HuH-7 (cell line): ENCODE results near the gene PGC.

Source experiments
- DNase-seq: peaks from one replicate; pipeline ENCODE4 v3.0.0; 2011; ENCODE audit warnings: low spot score

The PGC gene

GRCh38 chr6:41714556-41715273 lies 32.5 kb downstream of the PGC start:
- DNase-seq = no peak

- DNase-seq = no peak
These were observed 33.4 kb downstream of the PGC start for GRCh38 chr6:41713650-41714291.

GRCh38 chr6:41713159-41713649 lies 34.0 kb downstream of the PGC start:
- no peak for DNase-seq

- DNase-seq = no peak
These were observed 34.5 kb downstream of the PGC start for GRCh38 chr6:41712651-41713103.

GRCh38 chr6:41711323-41712038 lies 35.7 kb downstream of the PGC start:
- no peak for DNase-seq

- DNase-seq = no peak
These were observed 37.8 kb downstream of the PGC start for GRCh38 chr6:41709375-41709774.

GRCh38 chr6:41708856-41709255 lies 38.3 kb downstream of the PGC start:
- no peak for DNase-seq

- DNase-seq = no peak
These were observed 39.5 kb downstream of the PGC start for GRCh38 chr6:41707565-41708200.

GRCh38 chr6:41706876-41707564 lies 40.2 kb downstream of the PGC start:
- DNase-seq = no peak

- peak; percentile 88 for DNase-seq
These were observed 41.0 kb downstream of the PGC start for GRCh38 chr6:41705996-41706835.

GRCh38 chr6:41705311-41705995 lies 41.7 kb downstream of the PGC start:
- no peak for DNase-seq

- DNase-seq = no peak
These were observed 42.4 kb downstream of the PGC start for GRCh38 chr6:41704656-41705310.

- DNase-seq = no peak
These were observed 43.2 kb downstream of the PGC start for GRCh38 chr6:41704028-41704427.

- DNase-seq = no peak
These were observed 44.3 kb downstream of the PGC start for GRCh38 chr6:41702771-41703494.

- no peak for DNase-seq
These were observed 45.0 kb downstream of the PGC start for GRCh38 chr6:41702089-41702745.

GRCh38 chr6:41700463-41701347 lies 46.5 kb downstream of the PGC start:
- DNase-seq = no peak

- no peak for DNase-seq
These were observed 48.1 kb downstream of the PGC start for GRCh38 chr6:41699063-41699462.
